ENCODE data around the gene SYCP2. TPM values are rescaled to one million over a fixed set of nuclear protein-coding genes. Genes with fewer than 3 reads are reported as not detected.

The SYCP2 gene
- total RNA-seq, 1 donor from 2014 or later, result 0.88 TPM

GRCh38 chr20:59825944-59826759, 107.3 kb downstream of the SYCP2 start:
- no peak overlapping the region for H3K9ac ChIP-seq
- H3K4me1 ChIP-seq, result no peaks in the 10 kb centered on the region
- Mint-ChIP-seq H3K36me3 (no peaks in the 10 kb centered on the region), H3K4me3 (no peak overlapping the region), H3K9me3 (no peaks in the 10 kb centered on the region), H3K27me3 (ENCODE audit: insufficient read depth, low read depth) (peaks cover 14% of the 10 kb centered on the region), H3K4me1 (peaks cover 18% of the 10 kb centered on the region), H3K27ac (peak overlapping the region; percentile 23)
- no peaks in the 10 kb centered on the region for H3K36me3 ChIP-seq
- no peaks in the 10 kb centered on the region for H4K20me1 ChIP-seq (ENCODE audit: low read depth)
- DNase-seq (ENCODE audit: low spot score), result no peak
- no peaks in the 10 kb centered on the region for H3K27me3 ChIP-seq
- TF ChIP-seq EZH2phosphoT487 (IDR thresholded peaks at IDR 0.05), result no peak
- no peak for TF ChIP-seq EZH2 (IDR thresholded peaks at IDR 0.05)
- TF ChIP-seq CTCF (IDR thresholded peaks at IDR 0.05), result no peak
- H3K4me3 ChIP-seq, result no peak overlapping the region
- no peak overlapping the region for H3K4me2 ChIP-seq
- H3K79me2 ChIP-seq (ENCODE audit: low read depth), result no peaks in the 10 kb centered on the region
- no peaks in the 10 kb centered on the region for H3K9me3 ChIP-seq (ENCODE audit: low read depth)
- no peaks in the 10 kb centered on the region for H3F3A ChIP-seq (ENCODE audit: low read depth)
- H2AFZ ChIP-seq (replicated peaks), result no peak overlapping the region
- no peak overlapping the region for H3K27ac ChIP-seq

GRCh38 chr20:59825563-59825920, 107.9 kb downstream of the SYCP2 start:
- TF ChIP-seq EZH2 (IDR thresholded peaks at IDR 0.05) (no peak), EZH2phosphoT487 (IDR thresholded peaks at IDR 0.05) (no peak), CTCF (IDR thresholded peaks at IDR 0.05) (no peak)
- no peaks in the 10 kb centered on the region for H3K36me3 Mint-ChIP-seq
- Histone ChIP-seq H3K4me1 (no peaks in the 10 kb centered on the region), H3K9me3 (ENCODE audit: low read depth) (no peaks in the 10 kb centered on the region), H3K79me2 (ENCODE audit: low read depth) (no peaks in the 10 kb centered on the region), H2AFZ (replicated peaks) (no peak overlapping the region), H3K4me2 (no peak overlapping the region), H3K36me3 (no peaks in the 10 kb centered on the region), H3K4me3 (no peak overlapping the region), H4K20me1 (ENCODE audit: low read depth) (no peaks in the 10 kb centered on the region), H3K27ac (no peak overlapping the region), H3F3A (ENCODE audit: low read depth) (no peaks in the 10 kb centered on the region), H3K27me3 (no peaks in the 10 kb centered on the region), H3K9ac (no peak overlapping the region)
- peaks cover 18% of the 10 kb centered on the region for H3K4me1 Mint-ChIP-seq
- no peak for DNase-seq (ENCODE audit: low spot score)
- H3K27me3 Mint-ChIP-seq (ENCODE audit: insufficient read depth, low read depth), result peaks cover 14% of the 10 kb centered on the region
- H3K9me3 Mint-ChIP-seq, result no peaks in the 10 kb centered on the region
- H3K4me3 Mint-ChIP-seq, result no peak overlapping the region
- H3K27ac Mint-ChIP-seq, result no peak overlapping the region

- TF ChIP-seq EZH2 (IDR thresholded peaks at IDR 0.05) (no peak), EZH2phosphoT487 (IDR thresholded peaks at IDR 0.05) (no peak), CTCF (IDR thresholded peaks at IDR 0.05) (no peak)
- no peaks in the 10 kb centered on the region for H3K4me1 ChIP-seq
- peaks cover 15% of the 10 kb centered on the region for H3K4me1 Mint-ChIP-seq
- no peaks in the 10 kb centered on the region for H3K9me3 Mint-ChIP-seq
- no peaks in the 10 kb centered on the region for H3F3A ChIP-seq (ENCODE audit: low read depth)
- H3K27ac ChIP-seq, result no peak overlapping the region
- H2AFZ ChIP-seq (replicated peaks), result no peak overlapping the region
- H3K27me3 Mint-ChIP-seq (ENCODE audit: insufficient read depth, low read depth), result peaks cover 17% of the 10 kb centered on the region
- no peaks in the 10 kb centered on the region for H3K9me3 ChIP-seq (ENCODE audit: low read depth)
- H3K9ac ChIP-seq, result no peak overlapping the region
- H3K36me3 Mint-ChIP-seq, result no peaks in the 10 kb centered on the region
- no peaks in the 10 kb centered on the region for H3K27me3 ChIP-seq
- H3K79me2 ChIP-seq (ENCODE audit: low read depth), result no peaks in the 10 kb centered on the region
- H3K36me3 ChIP-seq, result no peaks in the 10 kb centered on the region
- H4K20me1 ChIP-seq (ENCODE audit: low read depth), result no peaks in the 10 kb centered on the region
- no peak overlapping the region for H3K4me3 ChIP-seq
- DNase-seq (ENCODE audit: low spot score), result no peak
- no peak overlapping the region for H3K27ac Mint-ChIP-seq
- H3K4me3 Mint-ChIP-seq, result no peak overlapping the region
- H3K4me2 ChIP-seq, result no peak overlapping the region
Measured at GRCh38 chr20:59824711-59825562, 108.5 kb downstream of the SYCP2 start.

Measured in neural progenitor cell (in vitro differentiated cells).